NB4 (cell line): Measurements from ENCODE around the gene UBE2D3.

Experiments
- DNase-seq: peaks from one replicate; pipeline ENCODE4 v3.0.0; 2010; ENCODE audit warnings: low read depth
- H3K4me3 ChIP-seq: one replicate; pipeline ENCODE4 v1.5.1; 2011; ENCODE audit warnings: mild to moderate bottlenecking, low read depth, low read length, moderate library complexity
- CTCF ChIP-seq: IDR thresholded peaks from one replicate; pipeline ENCODE4 v1.5.1; 2012; ENCODE audit warnings: low read depth, low read length
- MAX ChIP-seq: IDR thresholded peaks from 2 replicates; pipeline ENCODE4 v1.6.1; 2011; ENCODE audit warnings: low read depth, low read length
- MYC ChIP-seq: IDR thresholded peaks from 2 replicates; pipeline ENCODE4 v1.6.1; 2011; ENCODE audit warnings: low read depth, low read length
- POLR2A ChIP-seq: IDR thresholded peaks from 2 replicates; pipeline ENCODE4 v1.6.1; 2011; ENCODE audit warnings: mild to moderate bottlenecking; ENCODE audit not compliant: insufficient read length; ENCODE audit errors: extremely low read depth

Gene UBE2D3

GRCh38 chr4:102809190-102809589 is 18.2 kb downstream of the UBE2D3 start:
- no peak overlapping the region for H3K4me3 ChIP-seq
- peak; percentile 36 for DNase-seq
- TF ChIP-seq MYC (no peak), MAX (no peak), CTCF (no peak), POLR2A (no peak)

DNA sequence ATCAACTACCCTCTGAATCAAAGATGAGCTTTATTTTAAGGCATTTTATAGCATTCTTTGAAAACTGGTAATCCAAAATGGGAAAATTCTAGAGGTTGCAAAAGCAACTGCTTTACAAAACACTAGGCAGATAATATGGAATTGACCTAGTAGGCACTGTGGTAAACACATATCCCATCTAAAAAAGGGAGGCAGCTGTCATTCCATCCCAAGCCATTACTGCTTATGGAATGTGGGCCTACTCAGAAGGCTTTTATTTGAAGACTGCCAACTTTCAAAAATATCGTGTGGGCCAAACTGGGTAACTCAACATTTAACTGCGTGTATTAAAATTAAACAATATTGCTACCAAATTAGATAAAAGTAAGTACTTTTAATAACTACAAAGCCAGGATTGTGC is 19.3 kb downstream of the UBE2D3 start:
- TF ChIP-seq MAX (no peak), MYC (no peak), CTCF (no peak), POLR2A (no peak)
- DNase-seq, result no peak
- no peak overlapping the region for H3K4me3 ChIP-seq

DNA sequence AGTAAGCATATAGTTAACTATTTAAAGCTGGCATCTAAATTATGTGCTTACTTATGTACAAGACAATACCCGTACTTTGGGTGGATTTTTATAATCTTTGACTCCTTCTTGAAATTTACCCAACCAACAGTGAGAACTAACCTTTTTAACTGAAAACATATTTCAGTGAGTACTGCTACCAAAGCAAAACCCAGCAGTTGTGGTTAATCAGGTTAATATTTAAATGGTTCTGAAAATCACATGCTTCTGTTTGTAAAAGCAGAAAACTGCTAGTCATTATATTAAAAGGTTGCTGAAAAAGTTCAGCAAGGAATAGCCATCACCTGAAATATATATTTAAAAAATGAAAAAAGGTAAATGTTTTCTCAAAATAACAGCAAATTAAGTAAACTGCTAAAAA is 20.0 kb downstream of the UBE2D3 start:
- TF ChIP-seq MAX, result no peak
- no peak for TF ChIP-seq MYC
- TF ChIP-seq POLR2A, result no peak
- TF ChIP-seq CTCF, result no peak
- DNase-seq, result no peak
- H3K4me3 ChIP-seq, result no peak overlapping the region

- no peak overlapping the region for H3K4me3 ChIP-seq
- no peak for DNase-seq
- TF ChIP-seq POLR2A (no peak), MYC (no peak), MAX (no peak)
Observed at GRCh38 chr4:102799816-102800215, 27.5 kb downstream of the UBE2D3 start.

DNA sequence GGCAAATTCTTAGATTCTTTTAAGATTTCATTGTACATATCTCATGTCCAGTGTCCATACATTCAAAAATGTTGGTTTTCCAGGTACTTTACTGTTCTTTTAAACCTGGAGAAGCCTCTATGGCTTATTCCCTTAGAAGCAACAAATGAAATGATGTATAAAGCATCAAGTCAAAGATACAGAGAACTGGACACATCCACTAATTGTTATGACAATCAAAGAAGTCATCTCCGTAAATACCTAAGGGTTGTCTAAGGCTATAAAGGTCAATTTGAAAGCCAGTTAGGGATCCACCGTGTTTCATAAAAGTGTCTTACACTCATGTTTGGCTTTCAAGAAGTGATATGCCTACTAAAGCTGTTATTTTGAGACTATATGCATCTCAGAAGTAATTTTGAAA is 32.4 kb downstream of the UBE2D3 start:
- H3K4me3 ChIP-seq, result no peak overlapping the region
- TF ChIP-seq CTCF (no peak), MAX (no peak)
- DNase-seq, result no peak

DNA sequence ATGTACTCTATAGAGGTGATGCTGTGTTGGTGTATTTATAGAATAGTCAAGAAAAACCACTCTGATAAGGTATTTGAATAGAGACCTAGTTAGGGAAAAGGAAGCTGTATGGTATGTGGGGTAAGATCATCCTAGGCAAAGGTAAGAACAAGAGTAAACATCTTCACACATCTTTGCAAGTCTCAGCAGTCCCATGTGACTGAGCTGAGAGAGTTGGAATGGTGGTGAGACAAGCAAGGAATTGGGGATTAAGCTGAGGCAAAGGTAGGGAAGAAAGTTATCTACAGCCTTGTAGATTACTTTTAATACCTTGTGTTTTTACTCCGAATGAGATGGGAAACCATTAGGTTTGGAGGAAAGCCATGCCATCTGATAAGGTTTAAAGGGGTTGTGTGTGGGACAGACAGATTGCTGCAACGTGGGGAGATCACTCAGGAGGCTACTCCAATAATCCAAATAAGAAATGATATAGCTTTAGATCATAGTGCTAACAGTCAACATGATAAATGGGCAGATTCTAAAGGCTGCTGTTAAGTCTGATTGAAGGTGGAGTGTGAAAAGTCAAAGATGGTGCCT is 34.9 kb downstream of the UBE2D3 start:
- no peak overlapping the region for H3K4me3 ChIP-seq
- DNase-seq, result no peak
- TF ChIP-seq MYC (no peak), MAX (no peak), POLR2A (no peak), CTCF (no peak)
